Cardiac fibroblast (primary cell): ENCODE data around the gene HNRNPA3.
"Not testable (repeated sequence)": the region's sequence is repeated elsewhere in the genome, so short reads cannot be mapped to it uniquely, and the experiment has no call there.

Source experiments
- DNase-seq, 2 donors: peaks; one replicate each; pipeline versions ENCODE4 v3.0.0 to v3.0.0-alpha.2; 2010; ENCODE audit warnings: low read depth in 2 of 2
- H3K4me3 ChIP-seq, 2 donors: replicated peaks in 1 of 2; 1 replicate in 1 of 2; 2 replicates in 1 of 2; pipeline ENCODE4 v1.5.1; 2011; ENCODE audit warnings: low read depth in 2 of 2, low read length in 2 of 2, mild to moderate bottlenecking in 2 of 2, moderate library complexity in 1 of 2
- CTCF ChIP-seq: IDR thresholded peaks from one replicate; pipeline ENCODE4 v1.5.1; 2011; ENCODE audit warnings: low read depth, mild to moderate bottlenecking, low read length, inconsistent platforms

The HNRNPA3 gene

DNA sequence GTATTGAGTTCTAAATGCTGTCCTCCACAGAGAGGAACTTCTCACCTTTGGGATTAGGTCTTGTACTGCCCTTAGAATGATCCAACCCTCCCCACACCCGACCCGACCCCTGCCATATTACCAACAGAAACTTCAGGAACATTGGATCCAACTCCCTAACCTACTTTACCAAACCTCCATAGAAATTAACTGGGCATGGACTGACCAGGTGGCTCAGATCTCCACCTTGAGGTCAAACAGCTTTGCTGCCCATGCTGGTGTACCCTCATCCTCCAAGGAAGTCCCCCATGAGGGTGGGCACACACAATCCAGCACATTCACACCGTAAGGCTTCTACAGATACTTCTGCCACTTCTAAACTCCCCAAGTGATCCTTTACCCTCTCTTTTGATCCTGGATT is 30.5 kb downstream of the HNRNPA3 start:
- no peak for DNase-seq
- peak overlapping the region in 1 of 2 donors; percentile 14 for H3K4me3 ChIP-seq
- TF ChIP-seq CTCF = no peak

DNA sequence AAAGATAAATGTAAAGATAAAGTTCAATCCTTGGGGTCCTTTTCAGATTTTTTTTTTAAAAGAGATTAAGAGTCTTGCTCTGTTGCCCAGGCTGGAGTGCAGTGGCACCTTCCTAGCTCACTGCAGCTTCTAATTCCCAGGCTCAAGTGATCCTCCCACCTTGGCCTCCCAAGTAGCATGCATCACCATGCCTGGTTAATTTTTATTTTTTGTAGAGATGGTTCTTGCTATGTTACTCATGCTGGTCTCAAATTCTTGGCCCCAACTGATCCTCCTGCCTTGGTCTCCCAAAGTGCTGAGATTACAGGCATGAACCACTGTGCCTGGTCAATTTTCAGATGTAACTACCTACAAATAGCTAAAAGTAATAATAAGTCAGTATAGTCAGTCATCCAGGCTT is 30.9 kb downstream of the HNRNPA3 start:
- TF ChIP-seq CTCF = no peak
- H3K4me3 ChIP-seq = no peak overlapping the region

DNA sequence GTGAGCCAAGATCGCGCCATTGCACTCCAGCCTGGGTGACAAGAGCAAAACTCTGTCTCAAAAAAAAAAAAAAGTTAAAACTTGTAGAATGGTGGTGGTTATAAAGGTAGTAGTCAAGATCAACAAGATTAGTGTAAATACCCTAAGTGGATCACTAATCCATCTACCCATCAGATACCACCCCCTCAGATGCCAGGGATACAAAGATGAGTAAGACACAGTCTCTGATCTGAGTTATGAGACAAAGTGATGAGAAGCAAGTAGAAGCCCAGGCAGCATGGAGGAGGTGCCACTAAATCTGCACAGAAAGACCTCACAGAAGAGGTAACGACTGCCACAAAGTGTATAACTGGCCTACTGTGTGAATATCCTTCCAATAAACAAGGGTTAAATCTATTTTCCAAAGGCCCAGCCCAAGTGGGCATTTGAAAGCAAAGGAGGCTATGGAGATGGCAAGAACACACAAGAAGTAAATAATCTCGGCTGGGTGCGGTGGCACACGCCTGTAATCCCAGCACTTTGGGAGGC is 31.7 kb downstream of the HNRNPA3 start:
- DNase-seq = no peak
- no peak overlapping the region for H3K4me3 ChIP-seq
- no peak for TF ChIP-seq CTCF

More for the DNA sequence above, 30.9 kb downstream of the HNRNPA3 start:
- no peak for DNase-seq

DNA sequence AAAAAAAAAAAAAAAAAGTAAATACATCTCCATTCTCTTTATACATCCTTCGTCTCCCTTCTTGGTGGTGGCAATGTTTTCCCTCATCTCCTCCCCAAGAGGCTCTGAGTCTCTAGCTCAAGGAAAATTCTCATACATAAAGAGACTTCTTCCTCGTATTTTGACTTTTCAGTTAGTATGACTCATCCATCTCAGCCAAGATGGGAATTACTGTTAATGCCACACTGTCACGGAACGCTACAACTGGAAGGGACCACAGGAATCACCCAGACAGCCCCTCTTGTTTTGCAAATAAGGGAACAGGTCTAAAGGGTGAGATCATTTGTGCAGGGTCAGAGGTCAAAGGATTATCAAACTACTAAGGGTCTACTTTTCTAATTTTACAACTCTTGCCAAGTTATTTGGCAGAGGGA is 32.4 kb downstream of the HNRNPA3 start:
- H3K4me3 ChIP-seq = no peak overlapping the region
- TF ChIP-seq CTCF = no peak
- DNase-seq = peak; percentile 62 to 79

DNA sequence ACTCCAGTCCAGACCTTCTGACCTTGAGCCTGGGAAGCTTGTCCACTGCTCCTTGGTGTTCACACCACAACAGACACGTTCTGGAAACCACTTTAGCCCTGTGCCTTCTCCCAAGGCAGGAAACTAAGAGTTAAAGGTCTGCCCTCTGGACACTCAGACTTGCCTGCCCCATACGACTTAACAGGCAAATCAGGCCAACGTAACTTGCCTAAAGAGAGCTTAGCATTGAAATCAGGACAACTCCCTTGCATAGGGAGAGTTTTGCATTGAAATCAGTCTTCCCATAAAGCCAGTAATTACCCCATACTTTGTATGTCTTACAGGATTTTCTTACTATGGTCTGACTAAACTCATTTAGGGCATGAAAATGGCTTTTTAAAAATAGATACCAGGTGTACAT is 33.4 kb downstream of the HNRNPA3 start:
- no peak overlapping the region for H3K4me3 ChIP-seq
- no peak for DNase-seq
- TF ChIP-seq CTCF = no peak

DNA sequence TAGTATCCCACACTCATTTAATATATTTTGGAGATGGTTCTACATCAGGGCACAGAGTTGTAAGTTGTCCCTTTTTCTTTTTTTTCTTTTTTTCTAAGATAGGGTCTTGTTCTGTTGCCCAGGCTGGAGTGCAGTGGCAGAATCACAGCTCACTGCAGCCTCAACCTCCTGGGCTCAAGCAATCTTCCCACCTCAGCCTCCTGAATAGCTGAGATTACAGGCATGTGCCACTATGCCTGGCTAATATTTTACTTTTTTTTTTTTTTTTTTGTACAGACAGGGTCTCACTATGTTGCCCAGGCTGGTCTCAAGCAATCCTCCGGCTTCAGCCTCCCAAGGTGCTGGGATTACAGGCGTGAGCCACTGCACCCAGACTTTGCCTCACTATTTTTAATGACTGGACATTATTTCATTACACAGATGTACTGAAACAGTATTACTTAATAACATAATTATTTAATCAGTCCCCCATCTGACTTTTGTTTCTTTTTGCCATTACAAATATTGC is 34.0 kb downstream of the HNRNPA3 start:
- not testable (repeated sequence) for DNase-seq, H3K4me3 ChIP-seq

DNA sequence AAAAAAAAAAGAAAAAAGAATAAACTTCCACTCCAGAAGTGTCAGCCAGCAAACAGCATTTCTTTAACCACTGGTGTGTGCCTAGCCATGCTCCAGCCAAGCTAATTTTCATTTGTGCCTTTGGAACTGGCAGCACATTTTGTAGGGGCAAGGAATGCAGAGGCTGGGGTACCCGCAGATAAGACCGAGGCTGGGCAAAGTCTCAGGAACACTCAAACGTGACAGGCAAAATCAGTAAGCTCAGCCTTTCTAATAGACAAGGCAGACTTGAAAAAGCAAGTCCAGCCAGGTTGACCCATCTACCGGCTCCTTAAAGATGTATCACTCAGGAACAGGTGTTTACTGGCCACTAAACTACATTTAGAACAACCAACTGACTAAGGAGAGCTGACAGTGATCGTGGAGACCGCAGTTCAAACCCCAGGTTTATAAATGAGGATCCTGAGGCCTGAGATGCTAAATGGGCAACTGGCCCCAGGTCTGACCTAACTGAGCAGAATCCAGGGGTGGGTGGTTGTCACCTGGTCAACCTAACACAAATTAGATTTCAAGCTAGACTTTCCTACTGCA is 35.2 kb downstream of the HNRNPA3 start:
- DNase-seq = no peak
- no peak for TF ChIP-seq CTCF

More for the DNA sequence above, 35.2 kb downstream of the HNRNPA3 start:
- H3K4me3 ChIP-seq = no peak overlapping the region
